HCT116 (cell line): ENCODE results near the gene SUCLG2. TPM values are rescaled to one million over a fixed set of nuclear protein-coding genes. Genes with fewer than 3 reads are reported as not detected.
"Not testable (repeated sequence)": the region's sequence is repeated elsewhere in the genome, so short reads cannot be mapped to it uniquely, and the experiment has no call there.

Experiments used
- ATAC-seq: fragments of 200-7000 bp; cut with Tn5 transposase; 2 replicates; pipeline ENCODE4 v1.9.1; 2020; ENCODE audit warnings: mild to moderate bottlenecking, moderate library complexity
- BruUV-seq: library from RNA; stranded (reverse); fragments of 400-500 nt; replicated peaks from 2 replicates; lab custom pipeline; 2021; lab: Mats Ljungman, UMichigan
- CTCF ChIA-PET: fragments of 300-600 bp; sonication (Branson Sonifier 250); formaldehyde crosslinking; loops from one replicate; lab custom pipeline; 2021; ENCODE audit warnings: antibody characterized with exemption; lab: Charles Lee
- POLR2A ChIA-PET: fragments of 300-600, 350-600 bp; sonication (Branson Sonifier 250); formaldehyde crosslinking; loops from one replicate; lab custom pipeline; 2021; ENCODE audit warnings: antibody characterized with exemption; lab: Charles Lee
- RAD21 ChIA-PET, 2 experiments: fragments of 300-600 bp; sonication (Branson Sonifier 250); formaldehyde crosslinking; loops; one replicate each; lab custom pipeline; 2023; ENCODE audit warnings: low total read pairs in 2 of 2; ENCODE audit not compliant: uncharacterized antibody in 2 of 2, unreplicated experiment in 2 of 2, low non-redundant PET in 1 of 2; lab: Charles Lee
- DNase-seq: peaks from one replicate; pipeline ENCODE4 v3.0.0-alpha.2; 2010; ENCODE audit warnings: low read depth, low spot score
- H2AFZ ChIP-seq: fragments of 200-600 bp; shearing (Covaris generic), sonication (generic); 2 replicates; pipeline ENCODE4 v1.6.1; 2017; ENCODE audit warnings: low read depth, mixed run types, mixed read lengths, antibody characterized with exemption, low read length; ENCODE audit not compliant: poor library complexity, severe bottlenecking
- H3K27ac ChIP-seq: 2 replicates; pipeline ENCODE4 v1.5.1; 2012; ENCODE audit warnings: low read depth, low read length
- H3K27me3 ChIP-seq: fragments of 200-600 bp; sonication (generic); 2 replicates; pipeline ENCODE4 v1.6.1; 2016; ENCODE audit warnings: mixed run types, low read length, mixed read lengths; ENCODE audit not compliant: insufficient read depth
- H3K36me3 ChIP-seq, 2 experiments: fragments of 200-500 bp in 1 of 2; fragments of 200-600 bp in 1 of 2; sonication (Bioruptor generic) in 1 of 2; sonication (generic) in 1 of 2; 2 replicates each; pipeline versions ENCODE4 v1.5.1 to v1.6.1; 2014 to 2016; ENCODE audit warnings: low read length in 2 of 2, inconsistent platforms in 1 of 2, mixed read lengths in 1 of 2, mixed run types in 1 of 2; ENCODE audit not compliant: insufficient read depth in 2 of 2, control insufficient read depth in 1 of 2
- H3K4me1 ChIP-seq, 2 experiments: fragments of 200-600 bp in 1 of 2; sonication (generic) in 1 of 2; 2 replicates each; pipeline versions ENCODE4 v1.5.1 to v1.6.1; 2012 to 2017; ENCODE audit warnings: low read length in 2 of 2, inconsistent platforms in 1 of 2, mild to moderate bottlenecking in 1 of 2, mixed read lengths in 1 of 2, mixed run types in 1 of 2, moderate library complexity in 1 of 2; ENCODE audit not compliant: insufficient read depth in 2 of 2, control insufficient read depth in 1 of 2
- H3K4me2 ChIP-seq: fragments of 200-600 bp; sonication (generic); 2 replicates; pipeline ENCODE4 v1.6.1; 2017; ENCODE audit warnings: mixed run types, low read length, mixed read lengths
- H3K4me3 ChIP-seq, 2 experiments: fragments of 200-600 bp in 1 of 2; sonication (generic) in 1 of 2; replicated peaks in 1 of 2; 2 replicates each; pipeline ENCODE4 v1.5.1; 2011 to 2016; ENCODE audit warnings: low read length in 2 of 2, control low read depth in 1 of 2, low read depth in 1 of 2, mild to moderate bottlenecking in 1 of 2, mixed read lengths in 1 of 2, mixed run types in 1 of 2
- H3K79me2 ChIP-seq: fragments of 200-600 bp; sonication (generic); 2 replicates; pipeline ENCODE4 v1.6.1; 2017; ENCODE audit warnings: mild to moderate bottlenecking, mixed run types, low read length, moderate library complexity, mixed read lengths; ENCODE audit not compliant: insufficient read depth
- H3K9ac ChIP-seq: fragments of 200-600 bp; sonication (generic); 2 replicates; pipeline ENCODE4 v1.6.1; 2016; ENCODE audit warnings: low read length, mixed read lengths
- H3K9me2 ChIP-seq: fragments of 200-600 bp; sonication (generic), shearing (Covaris generic); 2 replicates; pipeline ENCODE4 v1.6.1; 2017; ENCODE audit warnings: mixed run types, mild to moderate bottlenecking, moderate library complexity; ENCODE audit not compliant: insufficient read depth
- H3K9me3 ChIP-seq, 2 experiments: fragments of 200-500 bp in 1 of 2; fragments of 200-600 bp in 1 of 2; sonication (Bioruptor generic) in 1 of 2; sonication (generic) in 1 of 2; 2 replicates each; pipeline ENCODE4 v1.6.1; 2014 to 2017; ENCODE audit warnings: low read length in 2 of 2, mixed read lengths in 2 of 2, inconsistent platforms in 1 of 2, low read depth in 1 of 2, mild to moderate bottlenecking in 1 of 2, mixed run types in 1 of 2, moderate library complexity in 1 of 2; ENCODE audit not compliant: control insufficient read depth in 1 of 2, insufficient read depth in 1 of 2
- H4K20me1 ChIP-seq: fragments of 200-600 bp; sonication (generic), shearing (Covaris generic); 2 replicates; pipeline ENCODE4 v1.6.1; 2017; ENCODE audit warnings: mixed run types, mild to moderate bottlenecking, moderate library complexity; ENCODE audit not compliant: insufficient read depth
- ELF1 ChIP-seq: IDR thresholded peaks from 2 replicates; pipeline ENCODE4 v1.6.1; 2012; ENCODE audit warnings: low read depth, borderline replicate concordance
- RAD21 ChIP-seq: IDR thresholded peaks from 2 replicates; pipeline ENCODE4 v1.6.1; 2012; ENCODE audit warnings: low read depth, mild to moderate bottlenecking
- SP1 ChIP-seq: IDR thresholded peaks from 2 replicates; pipeline ENCODE4 v1.6.1; 2012; ENCODE audit warnings: low read depth
- ZBTB33 ChIP-seq: IDR thresholded peaks from 2 replicates; pipeline ENCODE4 v1.6.1; 2011; ENCODE audit warnings: mild to moderate bottlenecking, low read length, moderate library complexity; ENCODE audit not compliant: insufficient replicate concordance; ENCODE audit errors: extremely low read depth
- intact Hi-C: fragments of 100-400 bp; cut with micrococcal nuclease; formaldehyde crosslinking; loops from 2 replicates; pipeline ENCODE4 v1.10.0; 2022
- total RNA-seq: library from RNA; stranded (reverse); gene quantifications from one replicate; pipeline ENCODE4 v1.2.1, GENCODE V29; 2021; ENCODE audit not compliant: unreplicated experiment

The SUCLG2 gene
- total RNA-seq, 1 experiment from 2014 or later, result 49.2 TPM

GRCh38 chr3:67550541-67550940, 103.9 kb downstream of the SUCLG2 start (continued):
- TF ChIP-seq ZBTB33 (no peak), RAD21 (no peak), ELF1 (no peak), SP1 (no peak)
- TF ChIP-seq, all 23 proteins: peak for 0

GRCh38 chr3:67542502-67543250, 111.7 kb downstream of the SUCLG2 start:
- DNase-seq, H3K36me3 ChIP-seq, H2AFZ ChIP-seq, CTCF ChIA-PET, H3K4me1 ChIP-seq, H3K27ac ChIP-seq, H3K27me3 ChIP-seq, ATAC-seq, H3K9me2 ChIP-seq, H3K9me3 ChIP-seq, H4K20me1 ChIP-seq, H3K9ac ChIP-seq, RAD21 ChIA-PET, BruUV-seq, POLR2A ChIA-PET, H3K4me2 ChIP-seq, H3K4me3 ChIP-seq, H3K79me2 ChIP-seq, intact Hi-C loops: not testable (repeated sequence)
